Fibroblast of pulmonary artery (primary cell): ENCODE results near the gene MBOAT2.

ENCODE experiments used
- DNase-seq: peaks from one replicate; pipeline ENCODE4 v3.0.0-alpha.2; 2010; ENCODE audit warnings: low read depth
- H3K4me3 ChIP-seq: replicated peaks from 2 replicates; pipeline ENCODE4 v1.5.1; 2011; ENCODE audit warnings: low read depth, mild to moderate bottlenecking, control low read depth, low read length, moderate library complexity
- TF ChIP-seq, protein P1 (sequence below): IDR thresholded peaks from 2 replicates; pipeline ENCODE4 v1.5.1; 2011; ENCODE audit warnings: mild to moderate bottlenecking, control low read depth, low read length, inconsistent platforms; ENCODE audit errors: missing control alignments

The MBOAT2 gene

DNA sequence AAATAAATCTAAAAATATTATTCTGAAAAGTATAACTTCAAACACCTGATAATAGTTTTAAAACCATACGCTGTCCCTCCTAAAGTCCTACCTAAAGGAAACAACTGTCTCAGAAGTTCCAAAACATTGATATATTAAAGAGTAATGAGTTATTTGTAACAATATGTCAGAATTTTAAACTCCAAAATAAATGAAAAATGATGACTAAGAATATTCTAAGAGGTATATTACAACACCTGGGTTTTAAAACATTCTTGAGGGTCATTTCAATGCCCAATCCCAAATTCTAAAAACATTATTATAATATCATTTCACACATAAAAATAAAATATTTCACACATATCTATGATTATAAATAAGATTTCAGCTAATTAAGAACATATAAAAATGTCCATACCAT is 186.3 kb downstream of the MBOAT2 start:
- no peak for DNase-seq
- TF ChIP-seq, protein P1, sequence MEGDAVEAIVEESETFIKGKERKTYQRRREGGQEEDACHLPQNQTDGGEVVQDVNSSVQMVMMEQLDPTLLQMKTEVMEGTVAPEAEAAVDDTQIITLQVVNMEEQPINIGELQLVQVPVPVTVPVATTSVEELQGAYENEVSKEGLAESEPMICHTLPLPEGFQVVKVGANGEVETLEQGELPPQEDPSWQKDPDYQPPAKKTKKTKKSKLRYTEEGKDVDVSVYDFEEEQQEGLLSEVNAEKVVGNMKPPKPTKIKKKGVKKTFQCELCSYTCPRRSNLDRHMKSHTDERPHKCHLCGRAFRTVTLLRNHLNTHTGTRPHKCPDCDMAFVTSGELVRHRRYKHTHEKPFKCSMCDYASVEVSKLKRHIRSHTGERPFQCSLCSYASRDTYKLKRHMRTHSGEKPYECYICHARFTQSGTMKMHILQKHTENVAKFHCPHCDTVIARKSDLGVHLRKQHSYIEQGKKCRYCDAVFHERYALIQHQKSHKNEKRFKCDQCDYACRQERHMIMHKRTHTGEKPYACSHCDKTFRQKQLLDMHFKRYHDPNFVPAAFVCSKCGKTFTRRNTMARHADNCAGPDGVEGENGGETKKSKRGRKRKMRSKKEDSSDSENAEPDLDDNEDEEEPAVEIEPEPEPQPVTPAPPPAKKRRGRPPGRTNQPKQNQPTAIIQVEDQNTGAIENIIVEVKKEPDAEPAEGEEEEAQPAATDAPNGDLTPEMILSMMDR: no peak
- H3K4me3 ChIP-seq: no peak overlapping the region

DNA sequence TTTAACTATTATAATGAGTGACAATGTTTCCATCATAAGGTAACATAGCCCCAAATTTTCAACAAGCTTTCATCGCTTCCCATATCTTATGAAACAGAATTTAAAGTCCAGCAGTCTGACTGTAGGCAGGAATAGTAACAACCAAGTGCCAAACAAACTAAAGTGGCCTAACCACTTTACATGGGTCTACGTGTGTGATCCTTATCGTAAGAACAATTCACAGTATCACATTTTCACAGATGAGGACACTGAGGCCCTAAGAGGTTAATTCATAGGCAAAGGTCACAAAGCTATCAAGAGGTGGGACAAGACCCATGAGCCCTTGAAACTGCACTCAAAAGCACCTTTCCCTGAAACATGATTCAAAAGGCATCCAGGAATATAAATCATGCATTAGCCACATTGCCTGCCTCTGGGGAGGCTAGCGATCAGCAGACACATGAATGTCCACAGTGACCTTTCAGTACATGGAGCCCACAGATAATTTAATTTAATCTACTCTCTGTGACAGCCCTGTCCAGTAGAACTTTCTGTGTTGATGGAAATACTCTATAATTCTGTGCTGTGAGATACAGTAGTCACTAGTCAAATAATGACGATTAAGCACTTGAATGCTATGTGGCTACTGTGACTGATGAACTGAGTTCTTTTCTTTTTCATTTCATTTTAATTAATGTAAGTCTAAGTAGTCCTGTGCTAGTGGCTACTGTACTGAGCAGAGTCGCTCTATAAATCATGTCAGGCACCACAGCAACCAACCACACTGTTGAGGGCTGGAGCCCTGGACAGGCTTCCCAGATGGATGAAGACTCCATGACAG is 196.4 kb downstream of the MBOAT2 start:
- TF ChIP-seq, protein P1: no peak
- no peak for DNase-seq
- no peak overlapping the region for H3K4me3 ChIP-seq

DNA sequence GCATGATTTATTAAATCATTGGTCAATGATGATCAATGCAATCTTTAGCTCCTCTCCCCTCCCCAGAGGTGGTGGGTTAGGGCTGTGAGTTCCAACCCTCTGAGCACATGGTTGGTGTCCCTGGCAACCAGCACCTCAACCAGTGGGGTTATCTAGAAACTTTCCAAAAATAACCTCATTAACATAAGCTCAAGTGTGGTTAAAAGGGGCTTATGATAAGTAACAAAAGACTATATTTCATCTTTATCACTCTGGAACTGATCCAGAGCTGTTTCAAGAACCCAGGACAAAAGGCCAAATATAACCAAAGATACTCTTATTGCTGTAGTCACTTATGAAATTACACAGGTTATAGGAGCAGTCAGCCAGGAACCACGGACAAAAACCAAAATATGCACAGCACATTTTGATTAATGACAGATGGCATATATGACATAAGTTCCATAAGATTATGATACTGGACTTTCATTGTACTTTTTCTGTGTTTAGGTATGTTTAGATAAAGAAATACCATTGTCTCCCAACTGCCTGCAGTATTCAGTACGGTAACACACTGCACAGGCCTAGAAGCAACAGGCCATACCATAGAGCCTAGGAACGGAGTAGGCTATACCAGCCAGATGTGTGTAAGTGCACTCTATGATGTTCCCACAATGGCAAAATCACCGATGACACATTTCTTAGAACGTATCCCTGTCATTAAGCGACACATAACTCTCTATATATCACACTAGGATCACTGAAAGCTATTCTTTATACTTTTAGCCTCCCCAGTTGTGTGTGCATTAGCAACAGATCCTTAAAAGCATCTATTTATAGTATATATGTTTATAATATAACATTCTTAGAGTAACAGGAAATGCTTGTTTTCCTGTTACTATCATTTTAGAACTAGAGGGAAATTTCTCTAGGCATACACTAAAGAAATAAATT is 197.9 kb downstream of the MBOAT2 start:
- TF ChIP-seq, protein P1: no peak
- no peak for DNase-seq
- no peak overlapping the region for H3K4me3 ChIP-seq

- TF ChIP-seq, protein P1: peak; percentile 23
- peak; percentile 94 for DNase-seq
- H3K4me3 ChIP-seq: no peak overlapping the region
Observed at GRCh38 chr2:8803658-8804379, 199.7 kb downstream of the MBOAT2 start.

DNA sequence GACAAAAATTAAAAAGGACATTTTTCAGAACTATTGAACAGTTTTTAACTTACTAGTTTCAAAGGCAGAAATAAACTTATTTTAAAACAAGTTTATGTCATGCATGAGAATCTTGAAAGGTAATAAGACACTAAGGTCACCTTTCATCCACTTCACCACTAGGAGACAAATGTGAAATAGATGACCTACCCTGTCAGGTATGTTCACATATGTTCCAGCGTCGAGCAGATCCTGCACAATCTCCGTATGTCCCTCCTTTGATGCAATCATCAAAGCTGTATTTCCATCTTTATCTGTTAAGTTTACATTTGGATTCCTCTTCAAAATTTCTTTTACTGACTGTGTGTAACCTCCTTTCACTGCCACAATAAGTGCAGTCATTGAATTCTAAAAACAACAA is 200.7 kb downstream of the MBOAT2 start:
- no peak overlapping the region for H3K4me3 ChIP-seq
- TF ChIP-seq, protein P1: no peak
- no peak for DNase-seq
